Stimulated activated CD4-positive, alpha-beta T cell treated with anti-CD3 and anti-CD28 coated beads, Interleukin-1b, Interleukin-23, amount 100 ng/mL, for 1 hour (primary cell): ENCODE data around the gene NIF3L1.

Experiments used
- DNase-seq, 2 donors: peaks; one replicate each; pipeline ENCODE4 v3.0.0-alpha.2; 2020; ENCODE audit warnings: low read depth in 2 of 2

The NIF3L1 gene, protein sequence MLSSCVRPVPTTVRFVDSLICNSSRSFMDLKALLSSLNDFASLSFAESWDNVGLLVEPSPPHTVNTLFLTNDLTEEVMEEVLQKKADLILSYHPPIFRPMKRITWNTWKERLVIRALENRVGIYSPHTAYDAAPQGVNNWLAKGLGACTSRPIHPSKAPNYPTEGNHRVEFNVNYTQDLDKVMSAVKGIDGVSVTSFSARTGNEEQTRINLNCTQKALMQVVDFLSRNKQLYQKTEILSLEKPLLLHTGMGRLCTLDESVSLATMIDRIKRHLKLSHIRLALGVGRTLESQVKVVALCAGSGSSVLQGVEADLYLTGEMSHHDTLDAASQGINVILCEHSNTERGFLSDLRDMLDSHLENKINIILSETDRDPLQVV

DNA sequence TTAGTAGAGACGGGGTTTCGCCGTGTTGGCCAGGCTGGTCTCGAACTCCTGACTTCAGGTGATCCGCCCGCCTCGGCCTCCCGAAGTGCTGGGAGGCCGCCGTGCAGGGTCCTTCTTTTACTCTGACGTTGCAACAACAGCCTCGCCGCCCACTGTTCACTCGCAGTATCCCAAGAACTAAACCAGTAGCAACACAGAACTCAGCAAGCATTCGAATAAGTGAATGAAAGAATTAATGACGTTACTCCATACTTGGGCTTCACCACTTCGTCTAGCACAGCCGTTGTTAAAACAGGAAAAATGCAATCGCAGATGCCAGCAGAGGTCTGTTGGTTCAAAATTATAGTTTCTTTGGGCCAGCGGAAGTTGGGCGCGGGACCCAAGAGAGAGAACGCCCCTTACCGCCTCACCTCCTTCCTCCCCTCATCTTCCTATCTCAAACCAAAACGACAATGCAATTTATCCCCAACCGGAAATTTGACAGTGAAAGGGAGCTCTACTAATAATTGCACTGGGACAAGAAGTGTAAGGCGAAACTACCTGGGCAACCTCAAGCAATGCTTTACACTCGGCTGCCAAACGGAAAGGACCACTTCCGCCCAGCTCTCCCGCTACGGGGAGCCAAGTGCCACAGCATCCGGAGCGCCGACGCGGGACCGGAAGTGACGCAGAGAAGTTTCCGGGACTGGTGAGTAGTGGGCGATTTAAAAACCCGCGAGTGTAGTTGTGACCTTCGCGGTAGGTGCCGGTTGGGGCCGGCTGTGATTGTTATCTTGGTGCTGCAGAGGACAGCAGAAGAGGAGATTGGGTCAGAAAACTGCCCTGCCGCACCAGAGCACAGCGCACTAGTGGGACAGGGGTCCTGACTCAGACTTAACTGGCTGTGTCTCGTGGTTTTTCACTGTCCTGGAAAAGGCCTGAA is at the start of gene NIF3L1, which contains the start of gene PPIL3:
Gene NIF3L1 (plus strand): TSS at position 668 of the 922 bp plus-strand sequence. CDS start 2,573 bp downstream, outside the sequence.
Gene PPIL3 (minus strand): TSS at position 374 of the 922 bp plus-strand sequence. CDS start 1,462 bp downstream, outside the sequence.
- peak; percentile 86 to 89 for DNase-seq

DNA sequence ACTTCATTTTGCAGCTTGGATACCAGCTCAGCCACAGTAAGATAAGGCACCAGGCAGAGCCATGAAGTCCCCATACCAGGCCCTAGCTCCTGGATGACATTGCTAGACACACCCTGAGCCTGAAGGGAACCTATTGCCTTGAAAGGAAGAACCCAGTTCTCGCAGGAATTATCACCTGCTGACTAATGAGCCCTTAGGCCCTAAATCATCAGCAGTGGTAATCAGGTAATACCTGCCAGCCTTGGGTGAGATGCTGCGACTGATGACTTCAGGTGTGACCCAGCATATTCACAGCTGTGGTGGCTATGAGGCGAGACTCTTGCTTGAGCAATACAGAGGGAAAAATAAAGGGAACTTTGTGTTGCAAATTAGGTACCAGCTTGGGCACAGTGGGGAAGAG is 49.7 kb upstream of the NIF3L1 start:
- DNase-seq, result no peak

DNA sequence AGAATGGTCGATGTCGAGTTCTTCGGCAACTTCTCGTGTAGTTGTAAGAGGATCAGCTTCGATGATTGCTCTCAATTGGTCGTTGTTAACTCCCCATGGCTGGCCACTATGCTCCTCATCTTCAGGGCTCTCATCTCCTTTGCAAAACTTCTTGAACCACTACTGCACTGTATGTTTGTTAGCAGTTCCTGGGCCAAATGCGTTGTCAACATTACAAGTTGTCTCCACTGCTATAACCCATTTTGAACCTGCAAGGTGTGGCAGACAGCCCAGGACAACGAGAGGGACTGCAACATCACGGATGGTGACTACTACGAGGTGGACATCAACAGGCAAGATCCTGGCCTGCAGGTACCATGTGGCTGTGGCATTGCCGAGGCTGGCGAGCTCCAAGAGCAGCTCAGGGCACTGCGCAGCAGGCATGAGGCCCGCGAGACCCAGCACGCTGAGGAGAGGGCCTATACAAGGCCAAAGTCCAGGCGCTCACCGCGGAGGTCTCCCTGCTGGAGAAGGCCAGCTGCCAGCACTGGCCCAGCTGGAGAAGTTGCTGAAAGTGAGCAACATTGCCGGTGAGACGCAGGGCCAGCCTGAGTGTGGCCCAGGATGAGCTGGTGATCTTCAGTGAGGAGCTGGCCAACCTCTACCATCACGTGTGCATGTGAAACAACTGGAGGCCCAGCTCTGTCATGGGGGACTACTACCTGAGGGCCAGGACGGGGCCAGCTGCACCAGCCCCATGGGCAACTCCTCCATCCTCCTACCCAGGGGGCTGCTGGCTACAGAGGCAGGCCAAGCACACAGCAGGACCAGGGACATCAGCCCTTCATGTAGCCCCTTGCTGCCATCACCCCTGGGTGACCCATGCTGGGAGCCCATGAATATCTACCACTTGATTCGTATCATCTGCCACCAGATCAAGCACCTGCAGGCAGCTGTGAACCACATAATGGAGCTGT is 44.9 kb upstream of the NIF3L1 start:
- DNase-seq, result no peak

DNA sequence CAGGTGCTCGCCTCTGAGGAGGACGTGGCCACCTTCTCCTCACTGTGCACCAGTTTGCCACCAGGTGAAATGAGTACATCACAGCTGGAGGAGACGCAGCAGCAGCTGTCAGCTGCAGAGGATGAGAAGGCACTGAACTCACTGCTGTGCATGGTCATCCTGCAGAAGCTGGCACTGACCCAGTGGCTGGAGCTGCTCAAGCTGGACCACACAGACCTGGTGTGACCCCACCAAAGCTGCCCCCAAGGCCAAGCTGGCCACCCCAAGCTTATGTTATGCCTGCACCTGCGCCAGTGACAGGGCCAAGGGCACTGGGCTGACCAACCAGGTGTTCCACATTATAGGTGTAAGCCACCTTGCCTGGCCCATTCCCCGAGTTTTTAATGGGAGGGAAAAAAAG is 44.0 kb upstream of the NIF3L1 start:
- no peak for DNase-seq

DNA sequence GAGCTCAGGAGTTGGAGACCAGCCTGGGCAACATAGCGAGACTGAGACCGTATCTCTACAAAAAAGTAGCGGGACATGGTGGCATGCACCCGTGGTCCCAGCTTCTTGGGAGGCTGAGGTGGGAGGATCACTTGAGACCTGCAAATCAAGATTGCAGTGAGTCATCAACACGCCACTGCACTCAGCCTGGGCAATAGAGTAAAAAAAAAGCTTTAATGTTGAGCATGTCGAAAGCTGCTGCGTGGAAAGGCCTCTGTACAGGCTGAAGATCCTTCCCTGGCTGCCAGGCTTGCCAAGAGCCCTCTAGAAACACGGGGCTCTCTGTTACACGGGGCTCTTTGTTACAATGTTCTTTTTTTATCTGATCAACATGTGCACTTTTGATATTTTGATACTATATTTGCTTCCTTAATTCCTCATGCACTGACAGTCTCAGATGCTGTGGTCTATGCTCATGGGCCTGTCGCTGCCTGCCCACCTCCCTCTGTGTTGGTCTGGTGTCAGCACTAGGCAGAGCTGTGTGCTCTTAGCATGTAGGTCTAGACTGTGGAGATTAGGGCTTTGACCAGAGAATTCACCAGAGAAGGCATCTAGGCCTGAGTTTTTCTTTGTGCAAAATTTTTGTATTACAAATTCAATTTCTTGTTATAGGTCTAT is 43.4 kb upstream of the NIF3L1 start:
- no peak for DNase-seq

DNA sequence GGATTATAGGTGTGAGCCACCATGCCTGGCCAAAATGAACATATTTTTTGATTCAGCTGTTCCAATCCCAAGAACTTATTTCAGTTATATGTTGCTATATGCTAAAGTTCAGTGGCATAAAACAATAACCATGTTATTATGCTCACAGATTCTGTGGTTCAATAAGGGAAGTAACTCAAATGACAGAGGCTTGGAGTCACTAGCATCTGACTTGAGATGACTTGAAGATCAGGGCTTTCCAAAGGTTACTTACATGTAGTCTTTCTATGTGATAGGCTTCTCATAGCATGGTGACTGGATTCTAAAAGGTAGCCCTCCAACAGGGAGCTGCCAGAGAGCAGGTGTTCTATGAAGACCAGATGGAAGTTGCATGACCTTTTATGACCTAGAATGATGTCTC is 41.9 kb upstream of the NIF3L1 start:
- no peak for DNase-seq

DNA sequence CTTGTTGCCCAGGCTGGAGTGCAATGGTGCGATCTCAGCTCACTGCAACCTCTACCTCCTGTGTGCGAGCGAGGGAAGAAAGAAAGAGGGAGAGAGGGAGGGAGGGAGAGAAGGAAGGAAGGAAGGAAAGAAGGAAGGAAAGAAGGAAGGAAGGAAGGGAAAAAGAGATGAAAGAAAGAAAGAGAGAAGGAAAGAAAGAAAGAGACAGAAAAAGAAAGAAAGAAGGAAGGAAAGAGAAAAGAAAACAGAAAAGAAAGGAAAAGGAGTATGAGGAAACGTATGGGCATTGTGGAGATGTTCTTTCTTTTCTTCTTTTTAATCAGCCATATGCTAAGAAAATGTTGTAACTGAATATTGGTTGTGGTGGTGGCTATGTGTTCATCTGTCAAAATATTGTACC is 41.2 kb upstream of the NIF3L1 start:
- DNase-seq, result no peak

GRCh38 chr2:200850512-200851256 is 38.5 kb upstream of the NIF3L1 start:
- no peak for DNase-seq

- DNase-seq, result no peak
Measured at GRCh38 chr2:200851398-200852248, 37.5 kb upstream of the NIF3L1 start.

DNA sequence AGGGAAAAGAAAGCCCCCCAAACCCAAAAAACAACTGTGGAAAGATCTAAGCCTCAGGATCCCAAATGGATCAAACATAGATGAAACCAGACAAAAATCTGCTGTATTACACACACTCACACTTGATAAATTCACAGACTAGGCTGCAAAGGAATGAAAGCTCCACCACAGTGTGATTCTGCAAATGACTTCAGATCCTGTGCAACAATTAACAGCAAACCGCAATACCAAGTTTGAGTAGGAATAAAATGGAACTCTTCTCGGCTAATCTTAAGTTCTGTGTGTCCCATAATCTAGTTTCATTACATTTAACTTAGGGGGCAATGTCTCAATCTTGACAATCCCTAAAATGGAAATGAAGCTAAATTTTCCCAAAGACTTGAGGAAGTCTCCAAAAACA is 36.6 kb upstream of the NIF3L1 start:
- DNase-seq, result no peak

DNA sequence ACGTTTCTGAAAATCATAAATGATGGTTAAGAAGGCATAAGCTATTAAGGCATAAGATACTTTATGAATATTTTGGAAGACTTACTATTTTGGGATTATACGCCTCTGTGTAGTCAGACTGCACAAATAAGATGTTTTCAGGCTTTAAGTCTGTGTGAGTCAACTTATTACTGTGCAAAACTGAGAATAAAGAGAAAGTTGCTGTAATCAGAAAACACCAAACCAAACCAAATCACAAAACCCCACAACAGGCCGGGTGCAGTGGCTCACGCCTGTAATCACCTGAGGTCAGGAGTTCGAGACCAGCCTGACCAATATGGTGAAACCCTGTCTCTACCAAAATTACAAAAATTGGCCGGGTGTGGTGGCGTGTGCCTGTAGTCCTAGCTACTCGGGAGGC is 32.4 kb upstream of the NIF3L1 start:
- no peak for DNase-seq

DNA sequence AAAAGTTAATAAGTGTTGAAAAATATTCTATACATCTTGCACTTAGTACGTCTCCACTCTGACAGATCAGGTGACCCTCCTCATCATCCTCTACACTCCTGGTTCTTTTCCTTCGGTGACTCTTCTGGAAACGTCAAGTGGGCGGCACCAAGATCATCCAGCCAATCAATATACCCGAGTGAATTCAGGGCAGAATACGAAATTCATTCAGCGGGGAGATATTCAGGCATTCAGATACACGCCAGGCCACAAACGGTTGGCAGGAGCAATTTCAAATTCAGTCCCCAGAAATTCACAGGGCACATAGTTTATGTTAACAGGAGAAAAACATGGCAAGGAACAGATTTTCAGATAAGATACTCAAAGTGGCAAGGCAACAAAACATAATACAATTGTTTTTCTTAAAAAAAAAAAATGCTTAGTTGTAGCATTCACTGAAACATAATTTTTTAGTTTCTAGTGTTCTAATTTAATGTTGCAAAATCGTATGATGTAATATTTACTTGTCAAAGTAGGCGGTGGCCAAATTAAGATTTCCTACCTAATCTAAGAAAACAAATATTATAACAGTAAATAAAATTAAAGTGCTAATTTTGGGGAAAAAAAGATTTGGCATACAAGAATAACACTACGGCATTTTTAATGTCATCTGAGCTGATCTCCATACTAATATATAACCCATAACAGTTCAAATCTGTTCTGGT is 28.9 kb upstream of the NIF3L1 start:
- no peak for DNase-seq

DNA sequence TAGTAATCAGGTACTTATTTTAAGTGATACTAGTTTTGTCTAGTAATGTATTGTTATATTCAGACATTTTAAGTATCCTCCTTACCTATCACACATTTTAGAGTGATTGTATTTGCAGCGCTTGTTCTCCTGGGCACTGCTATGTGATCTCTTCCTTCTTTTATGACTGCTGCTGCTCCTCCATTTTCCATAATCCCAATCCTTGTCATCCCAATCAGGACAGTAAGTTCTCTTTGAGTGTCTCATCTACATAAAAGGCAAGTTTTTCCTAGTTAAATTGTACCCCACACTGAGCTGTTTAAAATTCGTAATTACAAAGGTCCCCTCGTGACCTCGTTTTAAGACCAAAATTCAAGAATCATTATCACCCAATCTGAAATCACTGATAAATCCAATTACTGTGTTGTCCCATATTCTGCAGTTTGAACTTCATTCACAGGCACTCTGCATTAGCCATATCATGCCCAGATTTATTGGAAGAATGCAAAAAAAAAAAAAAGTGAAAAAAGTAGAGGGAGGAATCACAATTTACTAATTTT is 27.5 kb upstream of the NIF3L1 start:
- DNase-seq, result no peak

DNA sequence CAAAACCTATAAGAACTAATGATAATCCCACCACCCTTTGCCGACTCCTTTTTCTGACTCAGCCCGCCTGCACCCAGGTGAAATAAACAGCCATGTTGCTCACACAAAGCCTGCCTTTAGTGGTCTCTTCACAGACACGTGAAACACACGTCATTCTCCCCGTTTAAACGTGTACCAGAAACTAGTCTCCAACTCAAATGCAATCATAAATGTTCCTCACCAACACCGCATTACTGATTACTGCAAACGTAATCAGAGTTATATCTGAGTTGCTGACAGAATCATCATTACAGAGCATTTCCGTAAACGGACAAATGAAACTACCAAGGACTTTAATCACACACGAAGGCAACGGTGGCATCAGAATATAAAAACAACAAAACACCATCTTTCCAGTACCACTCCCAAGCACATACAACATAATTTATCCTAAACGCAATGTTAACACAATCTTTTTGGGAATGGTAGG is 26.6 kb upstream of the NIF3L1 start:
- DNase-seq, result peak in 1 of 2 donors; percentile 10

GRCh38 chr2:200863782-200864175 is 25.4 kb upstream of the NIF3L1 start:
- DNase-seq, result no peak

GRCh38 chr2:200864176-200865034 is 24.8 kb upstream of the NIF3L1 start, which contains the start of gene CLK1:
Gene CLK1, minus strand, starts transcription at chr2:200864658. Its CDS starts 2,796 bp downstream, at chr2:200861862.
- DNase-seq, result peak; percentile 85 to 91

DNA sequence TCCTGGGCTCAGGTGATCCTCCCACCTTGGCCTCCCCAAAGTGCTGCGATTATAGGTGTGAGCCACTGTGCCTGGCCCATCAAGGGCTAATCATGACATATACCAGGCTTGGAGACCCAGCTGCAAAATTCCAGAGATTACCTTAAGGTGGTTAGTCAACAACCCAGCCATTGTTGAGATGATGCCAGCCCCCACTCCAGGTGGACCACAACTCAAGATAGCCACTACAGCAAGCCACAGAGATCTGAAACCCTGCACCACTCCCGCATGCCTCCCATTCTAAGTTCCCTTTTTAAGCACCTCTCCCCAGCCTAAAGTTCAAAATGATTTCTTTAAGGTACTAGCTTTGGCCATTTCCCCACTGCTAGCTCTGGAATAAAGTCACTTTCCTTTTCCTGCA is 20.2 kb upstream of the NIF3L1 start:
- DNase-seq, result no peak
